GM19238 (cell line): ENCODE data around the gene NF2.
A peak's percentile ranks its signal among the peaks of the same experiment; 100 is the strongest.

Experiments
- DNase-seq: peaks from one replicate; pipeline ENCODE4 v3.0.0; 2011; ENCODE audit warnings: low spot score; ENCODE audit not compliant: insufficient read length

NF2 gene

GRCh38 chr22:29663180-29663821, 59.9 kb downstream of the NF2 start:
- DNase-seq: no peak

- DNase-seq: no peak
These were observed 62.1 kb downstream of the NF2 start for GRCh38 chr22:29665486-29665885.

GRCh38 chr22:29668673-29669072, 65.2 kb downstream of the NF2 start:
- DNase-seq: no peak

- DNase-seq: no peak
These were observed 67.2 kb downstream of the NF2 start for GRCh38 chr22:29670626-29671025.

GRCh38 chr22:29673361-29674066, 70.1 kb downstream of the NF2 start:
- no peak for DNase-seq

- DNase-seq: no peak
These were observed 70.7 kb downstream of the NF2 start for GRCh38 chr22:29674121-29674520.

GRCh38 chr22:29679316-29679715, 75.9 kb downstream of the NF2 start:
- DNase-seq: no peak

- no peak for DNase-seq
These were observed 80.1 kb downstream of the NF2 start for GRCh38 chr22:29683536-29683935.

- DNase-seq: no peak
These were observed 80.8 kb downstream of the NF2 start for GRCh38 chr22:29684244-29684643.

- DNase-seq: no peak
These were observed 85.9 kb downstream of the NF2 start for GRCh38 chr22:29689206-29689879.

- DNase-seq: peak; percentile 37
These were observed 86.4 kb downstream of the NF2 start for GRCh38 chr22:29689880-29690213.

- DNase-seq: no peak
These were observed 87.0 kb downstream of the NF2 start for GRCh38 chr22:29690476-29690875.

GRCh38 chr22:29691636-29692326, 88.3 kb downstream of the NF2 start:
- DNase-seq: no peak

GRCh38 chr22:29692327-29692640, 88.9 kb downstream of the NF2 start:
- DNase-seq: no peak

GRCh38 chr22:29693161-29693560, 89.7 kb downstream of the NF2 start:
- DNase-seq: no peak

- no peak for DNase-seq
These were observed 90.2 kb downstream of the NF2 start for GRCh38 chr22:29693671-29694070.

GRCh38 chr22:29695129-29695926, 91.9 kb downstream of the NF2 start:
- DNase-seq: no peak

- no peak for DNase-seq
These were observed 94.6 kb downstream of the NF2 start for GRCh38 chr22:29697853-29698598.

- DNase-seq: no peak
These were observed 96.9 kb downstream of the NF2 start for GRCh38 chr22:29700206-29700899.

- no peak for DNase-seq
These were observed 97.4 kb downstream of the NF2 start for GRCh38 chr22:29700900-29701154.
